ENCODE measurements around the gene MCRIP2. TPM values are rescaled to one million over a fixed set of nuclear protein-coding genes. Genes with fewer than 3 reads are reported as not detected.
A peak's percentile ranks its signal among the peaks of the same experiment; 100 is the strongest.
"Not testable (repeated sequence)": the region's sequence is repeated elsewhere in the genome, so short reads cannot be mapped to it uniquely, and the experiment has no call there.

MCRIP2 gene
- total and polyA plus RNA-seq, 4 donors: 16.3 to 97.3 (median 61.4) TPM

GRCh38 chr16:595942-596735 is 45.5 kb upstream of the MCRIP2 start:
- Histone ChIP-seq H3K27me3 (ENCODE audit: control insufficient read depth in 4 of 4, insufficient read depth in 4 of 4, low read length in 3 of 4) (no peaks in the 10 kb centered on the region), H3K27ac (ENCODE audit: low read depth in 1 of 2, low read length in 2 of 2) (peak overlapping the region; percentile 42 to 92), H3K4me3 (ENCODE audit: low read depth in 1 of 3, low read length in 3 of 3) (no peak overlapping the region), H3K36me3 (ENCODE audit: control insufficient read depth in 4 of 4, insufficient read depth in 3 of 4, low read depth in 1 of 4, low read length in 3 of 4) (peaks cover 0 to 4% (median 2%) of the 10 kb centered on the region in 4 donors), H3K4me1 (ENCODE audit: control insufficient read depth in 4 of 4, insufficient read depth in 4 of 4, low read length in 3 of 4) (peaks cover 24 to 66% (median 56%) of the 10 kb centered on the region in 4 donors), H3K9ac (ENCODE audit: low read depth in 1 of 2, low read length in 2 of 2) (no peak overlapping the region), H3K9me3 (ENCODE audit: control insufficient read depth in 4 of 4, low read length in 3 of 4) (no peaks in the 10 kb centered on the region)
- TF ChIP-seq RXRA (IDR thresholded peaks at IDR 0.05) (peak in 1 of 2 donors; percentile 85), FOXA2 (IDR thresholded peaks at IDR 0.05) (peak; percentile 55), ZBTB33 (IDR thresholded peaks at IDR 0.05) (no peak), TAF1 (conservative IDR thresholded peaks at IDR 0.05) (no peak), RAD21 (IDR thresholded peaks at IDR 0.05) (peak in 1 of 2 donors; percentile 23), CTCF (IDR thresholded peaks at IDR 0.05; ENCODE audit: low read depth, low read length, missing input control) (no peak), JUND (IDR thresholded peaks at IDR 0.05) (peak in 1 of 2 donors; percentile 48), YY1 (IDR thresholded peaks at IDR 0.05) (peak; percentile 88), HNF4A (conservative IDR thresholded peaks at IDR 0.05) (peak in 1 of 2 donors; percentile 81), GABPA (IDR thresholded peaks at IDR 0.05 in 1 of 2, conservative IDR thresholded peaks at IDR 0.05 in 1 of 2) (peak in 1 of 2 donors; percentile 36)
- TF ChIP-seq, protein P1, sequence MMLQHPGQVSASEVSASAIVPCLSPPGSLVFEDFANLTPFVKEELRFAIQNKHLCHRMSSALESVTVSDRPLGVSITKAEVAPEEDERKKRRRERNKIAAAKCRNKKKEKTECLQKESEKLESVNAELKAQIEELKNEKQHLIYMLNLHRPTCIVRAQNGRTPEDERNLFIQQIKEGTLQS (IDR thresholded peaks at IDR 0.05): no peak
- TF ChIP-seq, protein P2, sequence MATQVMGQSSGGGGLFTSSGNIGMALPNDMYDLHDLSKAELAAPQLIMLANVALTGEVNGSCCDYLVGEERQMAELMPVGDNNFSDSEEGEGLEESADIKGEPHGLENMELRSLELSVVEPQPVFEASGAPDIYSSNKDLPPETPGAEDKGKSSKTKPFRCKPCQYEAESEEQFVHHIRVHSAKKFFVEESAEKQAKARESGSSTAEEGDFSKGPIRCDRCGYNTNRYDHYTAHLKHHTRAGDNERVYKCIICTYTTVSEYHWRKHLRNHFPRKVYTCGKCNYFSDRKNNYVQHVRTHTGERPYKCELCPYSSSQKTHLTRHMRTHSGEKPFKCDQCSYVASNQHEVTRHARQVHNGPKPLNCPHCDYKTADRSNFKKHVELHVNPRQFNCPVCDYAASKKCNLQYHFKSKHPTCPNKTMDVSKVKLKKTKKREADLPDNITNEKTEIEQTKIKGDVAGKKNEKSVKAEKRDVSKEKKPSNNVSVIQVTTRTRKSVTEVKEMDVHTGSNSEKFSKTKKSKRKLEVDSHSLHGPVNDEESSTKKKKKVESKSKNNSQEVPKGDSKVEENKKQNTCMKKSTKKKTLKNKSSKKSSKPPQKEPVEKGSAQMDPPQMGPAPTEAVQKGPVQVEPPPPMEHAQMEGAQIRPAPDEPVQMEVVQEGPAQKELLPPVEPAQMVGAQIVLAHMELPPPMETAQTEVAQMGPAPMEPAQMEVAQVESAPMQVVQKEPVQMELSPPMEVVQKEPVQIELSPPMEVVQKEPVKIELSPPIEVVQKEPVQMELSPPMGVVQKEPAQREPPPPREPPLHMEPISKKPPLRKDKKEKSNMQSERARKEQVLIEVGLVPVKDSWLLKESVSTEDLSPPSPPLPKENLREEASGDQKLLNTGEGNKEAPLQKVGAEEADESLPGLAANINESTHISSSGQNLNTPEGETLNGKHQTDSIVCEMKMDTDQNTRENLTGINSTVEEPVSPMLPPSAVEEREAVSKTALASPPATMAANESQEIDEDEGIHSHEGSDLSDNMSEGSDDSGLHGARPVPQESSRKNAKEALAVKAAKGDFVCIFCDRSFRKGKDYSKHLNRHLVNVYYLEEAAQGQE (IDR thresholded peaks at IDR 0.05): peak; percentile 24
- TF ChIP-seq, protein P3, sequence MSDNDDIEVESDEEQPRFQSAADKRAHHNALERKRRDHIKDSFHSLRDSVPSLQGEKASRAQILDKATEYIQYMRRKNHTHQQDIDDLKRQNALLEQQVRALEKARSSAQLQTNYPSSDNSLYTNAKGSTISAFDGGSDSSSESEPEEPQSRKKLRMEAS (IDR thresholded peaks at IDR 0.05): peak; percentile 55
- no peak for DNase-seq (ENCODE audit: low spot score)
- WGBS: 74% methylated on average over 34 of the region's 34 CpGs

GRCh38 chr16:596736-597060 is 44.9 kb upstream of the MCRIP2 start:
- Histone ChIP-seq H3K9me3 (ENCODE audit: control insufficient read depth in 4 of 4, low read length in 3 of 4) (no peaks in the 10 kb centered on the region), H3K4me3 (ENCODE audit: low read depth in 1 of 3, low read length in 3 of 3) (no peak overlapping the region), H3K9ac (ENCODE audit: low read depth in 1 of 2, low read length in 2 of 2) (no peak overlapping the region), H3K27ac (ENCODE audit: low read depth in 1 of 2, low read length in 2 of 2) (peak overlapping the region; percentile 6 to 92), H3K36me3 (ENCODE audit: control insufficient read depth in 4 of 4, insufficient read depth in 3 of 4, low read depth in 1 of 4, low read length in 3 of 4) (peaks cover 0 to 4% (median 2%) of the 10 kb centered on the region in 4 donors), H3K4me1 (ENCODE audit: control insufficient read depth in 4 of 4, insufficient read depth in 4 of 4, low read length in 3 of 4) (peaks cover 24 to 64% (median 52%) of the 10 kb centered on the region in 4 donors), H3K27me3 (ENCODE audit: control insufficient read depth in 4 of 4, insufficient read depth in 4 of 4, low read length in 3 of 4) (no peaks in the 10 kb centered on the region)
- 88% methylated on average over 12 of the region's 12 CpGs for WGBS
- TF ChIP-seq TAF1 (conservative IDR thresholded peaks at IDR 0.05): no peak
- no peak for TF ChIP-seq ZBTB33 (IDR thresholded peaks at IDR 0.05)
- TF ChIP-seq FOXA2 (IDR thresholded peaks at IDR 0.05): no peak
- TF ChIP-seq, protein P3 (IDR thresholded peaks at IDR 0.05): no peak
- TF ChIP-seq SP1 (IDR thresholded peaks at IDR 0.05): no peak
- TF ChIP-seq HNF4G (IDR thresholded peaks at IDR 0.05): no peak
- DNase-seq (ENCODE audit: low spot score): no peak

DNA sequence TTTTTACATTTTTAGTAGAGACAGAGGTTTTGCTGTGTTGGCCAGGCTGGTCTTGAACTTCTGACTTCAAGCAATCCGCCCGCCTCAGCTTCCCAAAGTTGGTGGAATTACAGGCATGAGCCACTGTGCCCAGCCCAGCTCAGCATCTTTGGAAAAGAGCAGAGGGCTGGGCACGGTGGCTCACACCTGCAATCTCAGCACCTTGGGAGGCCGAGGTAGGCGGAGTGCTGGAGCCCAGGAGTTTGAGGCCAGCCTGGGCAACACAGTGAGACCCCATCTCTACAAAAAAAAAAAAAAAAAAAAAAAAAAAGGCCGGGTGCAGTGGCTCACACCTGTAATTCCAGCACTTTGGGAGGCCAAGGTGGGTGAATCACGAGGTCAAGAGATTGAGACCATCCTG is 44.0 kb upstream of the MCRIP2 start:
- H3K27me3 ChIP-seq (ENCODE audit: control insufficient read depth in 4 of 4, insufficient read depth in 4 of 4, low read length in 3 of 4); H3K36me3 ChIP-seq (ENCODE audit: control insufficient read depth in 4 of 4, insufficient read depth in 3 of 4, low read depth in 1 of 4, low read length in 3 of 4); H3K27ac ChIP-seq (ENCODE audit: low read depth in 1 of 2, low read length in 2 of 2); H3K9ac ChIP-seq (ENCODE audit: low read depth in 1 of 2, low read length in 2 of 2); H3K4me3 ChIP-seq (ENCODE audit: low read depth in 1 of 3, low read length in 3 of 3); H3K9me3 ChIP-seq (ENCODE audit: control insufficient read depth in 4 of 4, low read length in 3 of 4); DNase-seq (ENCODE audit: low spot score): not testable (repeated sequence)
- H3K4me1 ChIP-seq (ENCODE audit: control insufficient read depth in 4 of 4, insufficient read depth in 4 of 4, low read length in 3 of 4): peaks cover 17 to 55% (median 43%) of the 10 kb centered on the region in 4 donors
- 95% methylated on average over 7 of the region's 7 CpGs for WGBS
